Activated gamma-delta T cell treated with anti-CD3 and anti-CD28 coated beads, Interleukin-2, amount 50 U/mL, for 16 hours (primary cell): Measurements from ENCODE around the gene PGC.

Experiments used
- DNase-seq: peaks from one replicate; pipeline ENCODE4 v3.0.0-alpha.2; 2020; ENCODE audit warnings: low read depth

Gene PGC

GRCh38 chr6:41714556-41715273, 32.5 kb downstream of the PGC start:
- no peak for DNase-seq

GRCh38 chr6:41713650-41714291, 33.4 kb downstream of the PGC start:
- no peak for DNase-seq

GRCh38 chr6:41713159-41713649, 34.0 kb downstream of the PGC start:
- no peak for DNase-seq

- no peak for DNase-seq
Measured at GRCh38 chr6:41712651-41713103, 34.5 kb downstream of the PGC start.

GRCh38 chr6:41711323-41712038, 35.7 kb downstream of the PGC start:
- DNase-seq, result no peak

- DNase-seq, result no peak
Measured at GRCh38 chr6:41709375-41709774, 37.8 kb downstream of the PGC start.

GRCh38 chr6:41708856-41709255, 38.3 kb downstream of the PGC start:
- no peak for DNase-seq

- DNase-seq, result no peak
Measured at GRCh38 chr6:41707565-41708200, 39.5 kb downstream of the PGC start.

GRCh38 chr6:41706876-41707564, 40.2 kb downstream of the PGC start:
- no peak for DNase-seq

GRCh38 chr6:41705996-41706835, 41.0 kb downstream of the PGC start:
- peak; percentile 32 for DNase-seq

- DNase-seq, result no peak
Measured at GRCh38 chr6:41705311-41705995, 41.7 kb downstream of the PGC start.

GRCh38 chr6:41704656-41705310, 42.4 kb downstream of the PGC start:
- DNase-seq, result no peak

- no peak for DNase-seq
Measured at GRCh38 chr6:41704028-41704427, 43.2 kb downstream of the PGC start.

GRCh38 chr6:41702771-41703494, 44.3 kb downstream of the PGC start:
- DNase-seq, result no peak

GRCh38 chr6:41702089-41702745, 45.0 kb downstream of the PGC start:
- no peak for DNase-seq

GRCh38 chr6:41700463-41701347, 46.5 kb downstream of the PGC start:
- DNase-seq, result no peak

GRCh38 chr6:41699063-41699462, 48.1 kb downstream of the PGC start:
- DNase-seq, result no peak
